Naive thymus-derived CD8-positive, alpha-beta T cell (primary cell): Measurements from ENCODE around the gene SCAPER. TPM values are rescaled to one million over a fixed set of nuclear protein-coding genes. Genes with fewer than 3 reads are reported as not detected.
"Not testable (repeated sequence)": the region's sequence is repeated elsewhere in the genome, so short reads cannot be mapped to it uniquely, and the experiment has no call there.

ENCODE experiments used
- ATAC-seq, 2 donors: fragments of 150-1000 bp; cut with Tn5 transposase in 1 of 2; sonication (Bioruptor Pico), chemical (Tn5 transposase) in 1 of 2; 1 replicate in 1 of 2; 2 replicates in 1 of 2; pipeline ENCODE4 v1.10.0; 2021; ENCODE audit warnings: mild to moderate bottlenecking in 2 of 2, moderate library complexity in 2 of 2
- POLR2A ChIA-PET: fragments of 350-600 bp; sonication (Branson Sonifier 250); formaldehyde crosslinking; loops from one replicate; lab custom pipeline; 2021; ENCODE audit warnings: antibody characterized with exemption; lab: Charles Lee
- DNase-seq, 10 donors: peaks; one replicate each; pipeline versions ENCODE4 v3.0.0 to v3.0.0-alpha.2; 2020 to 2022
- H3K27ac Mint-ChIP-seq, 10 donors: one replicate each; pipeline ENCODE4 v1.8.0; 2020 to 2022; ENCODE audit warnings: mild to moderate bottlenecking in 10 of 10, mixed read lengths in 10 of 10, moderate library complexity in 4 of 10, inconsistent platforms in 1 of 10
- H3K27me3 Mint-ChIP-seq, 5 donors: one replicate each; pipeline ENCODE4 v1.8.0; 2021 to 2022; ENCODE audit warnings: mixed read lengths in 5 of 5
- H3K36me3 Mint-ChIP-seq, 3 donors: one replicate each; pipeline ENCODE4 v1.8.0; 2020 to 2022; ENCODE audit warnings: mixed read lengths in 3 of 3, mild to moderate bottlenecking in 2 of 3, inconsistent platforms in 1 of 3
- H3K4me1 Mint-ChIP-seq, 4 donors: one replicate each; pipeline ENCODE4 v1.8.0; 2021 to 2022; ENCODE audit warnings: mixed read lengths in 4 of 4
- H3K4me3 Mint-ChIP-seq, 10 donors: one replicate each; pipeline ENCODE4 v1.8.0; 2020 to 2022; ENCODE audit warnings: mild to moderate bottlenecking in 10 of 10, mixed read lengths in 10 of 10, moderate library complexity in 6 of 10, inconsistent platforms in 1 of 10
- H3K9me3 Mint-ChIP-seq, 9 donors: one replicate each; pipeline ENCODE4 v1.8.0; 2020 to 2022; ENCODE audit warnings: mixed read lengths in 9 of 9, mild to moderate bottlenecking in 3 of 9, inconsistent platforms in 1 of 9, moderate library complexity in 1 of 9
- polyA plus RNA-seq, 3 donors: library from polyadenylated mRNA; unstranded; fragments of 300-500 nt; fragmentation: Illumina TruSeq; gene quantifications; one replicate each; pipeline ENCODE4 v1.2.3, GENCODE V29; 2021
- total RNA-seq, 8 experiments: library from RNA in 2 of 8; stranded (reverse) in 2 of 8; gene quantifications; one replicate each; pipeline ENCODE4 v1.2.3 and lab custom pipeline; 2021 to 2026

SCAPER gene
- total and polyA plus RNA-seq, 5 experiments from 2014 or later, result 12.3 to 58.5 (median 17.7) TPM

DNA sequence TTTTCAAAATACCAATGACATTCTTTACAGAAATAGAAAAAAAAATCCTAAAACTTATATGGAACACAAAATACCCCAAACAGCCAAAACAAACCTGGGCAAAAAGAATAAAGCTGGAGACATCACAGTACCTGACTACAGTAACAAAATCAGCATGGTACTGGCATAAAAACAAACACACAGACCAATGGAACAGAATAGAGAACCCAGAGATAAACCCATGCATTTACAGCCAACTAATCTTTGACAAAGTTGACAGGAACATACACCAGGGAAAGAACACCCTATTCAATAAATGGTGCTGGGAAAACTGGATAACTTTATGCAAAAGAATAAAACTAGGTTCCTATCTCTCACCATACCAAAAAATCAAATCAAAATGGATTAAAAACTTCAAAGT is 36.4 kb downstream of the SCAPER start:
- peaks cover 19 to 50% (median 26%) of the 10 kb centered on the region in 4 donors for H3K4me1 Mint-ChIP-seq
- H3K36me3 Mint-ChIP-seq, result peaks cover 0 to 13% (median 8%) of the 10 kb centered on the region in 3 donors
- H3K9me3 Mint-ChIP-seq, result no peaks in the 10 kb centered on the region

DNA sequence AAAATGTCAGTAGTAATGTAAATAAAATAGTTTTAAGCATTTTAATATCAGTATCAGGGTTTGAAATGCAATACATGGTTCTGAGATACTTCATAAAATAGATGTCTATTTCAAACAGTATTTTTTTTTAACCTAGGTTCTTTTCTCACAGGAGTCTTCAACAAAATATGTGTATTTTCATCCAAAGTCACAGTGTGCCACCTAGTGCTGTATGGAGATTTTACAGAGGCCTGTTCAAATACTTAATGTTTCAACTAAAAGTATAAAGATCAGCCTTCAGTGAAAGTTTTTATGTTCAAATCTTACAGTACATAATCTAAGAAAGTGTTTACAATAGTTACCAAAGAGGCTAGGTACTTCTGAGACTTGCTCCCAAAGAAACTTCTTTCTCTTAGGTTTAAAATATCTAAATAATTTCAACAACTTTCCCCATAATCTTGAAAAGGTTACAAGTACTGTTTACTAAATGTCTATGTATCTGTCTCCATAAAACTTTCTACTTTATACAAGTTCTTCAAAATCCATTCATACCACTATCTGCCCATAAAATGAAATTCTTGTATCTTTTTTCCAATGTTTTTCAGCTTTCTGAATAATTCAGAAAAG is 38.3 kb downstream of the SCAPER start:
- no peaks in the 10 kb centered on the region for H3K9me3 Mint-ChIP-seq
- DNase-seq (peak in 3 of 10 donors; percentile 1 to 16 (median 3)), ATAC-seq (no peak)
- peaks cover 0 to 12% (median 0%) of the 10 kb centered on the region in 3 donors for H3K36me3 Mint-ChIP-seq
- POLR2A ChIA-PET, result no interaction called here
- no peak overlapping the region for H3K4me3 Mint-ChIP-seq
- peaks cover 21 to 63% (median 30%) of the 10 kb centered on the region in 4 donors for H3K4me1 Mint-ChIP-seq
- H3K27ac Mint-ChIP-seq, result peak overlapping the region in 1 of 10 donors; percentile 35
- no peaks in the 10 kb centered on the region for H3K27me3 Mint-ChIP-seq

More for the DNA sequence above, 36.4 kb downstream of the SCAPER start:
- Mint-ChIP-seq H3K27ac (no peak overlapping the region), H3K4me3 (no peak overlapping the region), H3K27me3 (no peaks in the 10 kb centered on the region)
- no peak for ATAC-seq
- DNase-seq, result no peak
- POLR2A ChIA-PET, result no interaction called here

DNA sequence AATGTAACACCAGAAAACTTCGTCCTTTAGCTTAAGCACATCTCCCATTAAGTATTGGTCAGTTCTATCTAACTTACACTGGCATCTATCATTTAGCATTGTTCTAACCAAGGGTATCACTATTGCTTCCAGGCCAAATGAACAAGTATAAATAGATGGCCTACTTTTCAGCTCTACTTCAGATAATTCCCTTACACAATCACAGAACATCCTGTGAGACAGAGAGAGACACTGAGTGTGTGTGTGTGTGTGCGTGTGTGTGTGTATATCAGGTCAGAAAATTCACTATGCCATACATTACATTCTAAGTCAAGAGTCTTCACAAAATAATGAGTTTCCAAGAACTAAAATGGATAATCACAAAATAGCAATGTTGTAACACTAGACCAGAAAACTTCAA is 39.1 kb downstream of the SCAPER start:
- peaks cover 21 to 64% (median 31%) of the 10 kb centered on the region in 4 donors for H3K4me1 Mint-ChIP-seq

DNA sequence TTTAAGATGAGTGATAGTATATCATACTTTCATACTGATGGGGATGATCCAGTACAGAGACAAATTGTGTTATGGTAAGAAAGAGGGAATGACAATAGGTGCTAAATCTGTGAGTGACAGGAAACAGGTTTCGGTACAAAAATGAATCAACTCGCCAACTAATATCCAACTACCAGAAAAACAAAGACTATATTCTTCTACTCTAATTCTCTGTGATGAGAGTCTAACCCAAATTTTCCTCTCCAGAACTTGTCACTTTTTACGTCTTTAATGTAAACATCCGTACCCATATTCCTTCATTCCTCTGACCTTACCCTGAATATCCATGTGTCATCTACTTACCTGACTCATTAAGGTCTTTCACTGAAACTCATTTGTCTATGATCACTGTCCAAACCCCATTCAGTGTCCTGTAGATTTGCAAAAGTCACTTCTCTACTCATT is 39.6 kb downstream of the SCAPER start:
- DNase-seq, result no peak
- Mint-ChIP-seq H3K9me3 (no peaks in the 10 kb centered on the region), H3K4me1 (peaks cover 21 to 64% (median 30%) of the 10 kb centered on the region in 4 donors), H3K27ac (no peak overlapping the region), H3K4me3 (no peak overlapping the region), H3K36me3 (peaks cover 0 to 16% (median 0%) of the 10 kb centered on the region in 3 donors), H3K27me3 (no peaks in the 10 kb centered on the region)
- POLR2A ChIA-PET, result no interaction called here
- no peak for ATAC-seq

More for the DNA sequence above, 39.1 kb downstream of the SCAPER start:
- H3K36me3 Mint-ChIP-seq, result peaks cover 0 to 17% (median 0%) of the 10 kb centered on the region in 3 donors
- DNase-seq, result no peak
- H3K4me3 Mint-ChIP-seq, result no peak overlapping the region
- H3K27ac Mint-ChIP-seq, result peak overlapping the region in 1 of 10 donors; percentile 37
- no peaks in the 10 kb centered on the region for H3K27me3 Mint-ChIP-seq
- no peak for ATAC-seq
- H3K9me3 Mint-ChIP-seq, result no peaks in the 10 kb centered on the region
- POLR2A ChIA-PET, result no interaction called here

DNA sequence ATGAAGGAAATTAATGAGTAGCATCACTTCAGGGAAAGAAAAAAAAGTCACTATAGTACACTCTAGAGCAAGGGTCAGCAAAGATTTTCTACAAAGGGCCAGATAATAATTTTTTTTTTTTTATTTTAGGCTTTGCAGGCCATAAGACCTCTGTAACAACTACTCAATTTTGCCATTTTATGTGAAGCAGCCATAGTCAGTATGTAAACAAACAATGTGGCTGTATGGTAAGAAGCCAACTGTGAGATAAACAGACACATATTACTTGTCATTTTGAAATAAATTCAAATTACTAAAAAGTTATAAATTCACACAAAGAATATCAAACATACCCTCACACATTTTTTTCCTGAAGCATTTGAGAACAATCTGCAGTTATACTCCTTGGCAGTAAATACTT is 40.6 kb downstream of the SCAPER start:
- Mint-ChIP-seq H3K27ac (no peak overlapping the region), H3K4me1 (peaks cover 21 to 64% (median 29%) of the 10 kb centered on the region in 4 donors), H3K9me3 (no peaks in the 10 kb centered on the region), H3K27me3 (no peaks in the 10 kb centered on the region), H3K4me3 (no peak overlapping the region), H3K36me3 (peaks cover 0 to 14% (median 0%) of the 10 kb centered on the region in 3 donors)
- POLR2A ChIA-PET, result no interaction called here
- DNase-seq (no peak), ATAC-seq (no peak)

DNA sequence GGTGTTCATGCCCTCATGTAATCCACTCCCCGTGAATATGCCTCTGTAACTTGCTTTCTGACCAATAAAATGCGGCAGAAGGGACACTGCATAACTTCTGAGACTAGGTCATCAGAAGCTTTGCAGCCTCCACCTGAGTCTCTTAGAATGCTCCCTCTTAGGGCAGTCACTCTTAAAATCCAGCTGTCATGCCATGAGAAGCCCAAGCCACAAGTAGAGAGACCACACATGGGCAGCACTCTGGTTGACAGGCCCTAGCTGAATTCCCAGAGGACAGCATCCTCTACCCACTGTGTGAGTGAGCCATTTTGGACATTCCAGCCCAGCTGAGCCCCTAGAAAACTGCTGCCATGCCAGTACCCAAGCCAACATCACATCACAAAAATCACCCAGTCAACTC is 41.4 kb downstream of the SCAPER start:
- Mint-ChIP-seq H3K27me3 (no peaks in the 10 kb centered on the region), H3K4me1 (peaks cover 18 to 56% (median 26%) of the 10 kb centered on the region in 4 donors), H3K9me3 (no peaks in the 10 kb centered on the region), H3K36me3 (peaks cover 0 to 14% (median under 1%) of the 10 kb centered on the region in 3 donors), H3K27ac (no peak overlapping the region), H3K4me3 (peak overlapping the region in 1 of 10 donors; percentile 20)
- POLR2A ChIA-PET, result interaction anchor here (0.7 kb wide), 1 partner anchor 1284 kb away, joined by 3 read pairs; no protein-coding TSS in a partner anchor
- ATAC-seq (no peak), DNase-seq (no peak)

DNA sequence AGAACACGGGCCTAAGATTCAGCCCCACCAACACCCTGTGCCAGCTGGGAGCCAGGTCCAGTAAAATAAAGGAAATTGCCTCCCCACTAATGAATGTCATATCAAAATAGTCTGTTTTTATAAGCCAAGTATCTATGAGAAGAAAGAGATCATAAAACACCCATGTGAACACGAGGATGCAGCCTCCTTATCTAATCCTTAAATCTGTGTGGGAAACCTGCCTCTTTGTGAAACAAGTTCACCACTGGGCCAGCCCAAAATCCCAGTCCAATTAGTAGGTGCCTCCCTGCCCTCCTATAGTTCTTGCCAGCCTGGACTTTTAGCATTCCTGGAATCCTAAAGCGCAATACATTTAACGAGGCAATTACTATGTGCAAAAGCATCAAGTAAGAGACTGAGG is 42.0 kb downstream of the SCAPER start:
- no peak for ATAC-seq
- POLR2A ChIA-PET, result interaction anchor here (0.7 to 1.3 kb wide), 2 partner anchors 8 to 1285 kb away, joined by 3 to 4 read pairs; no protein-coding TSS in a partner anchor
- Mint-ChIP-seq H3K4me3 (no peak overlapping the region), H3K9me3 (no peaks in the 10 kb centered on the region), H3K36me3 (peaks cover 0 to 13% (median 3%) of the 10 kb centered on the region in 3 donors), H3K27me3 (no peaks in the 10 kb centered on the region), H3K27ac (no peak overlapping the region), H3K4me1 (peaks cover 20 to 50% (median 24%) of the 10 kb centered on the region in 4 donors)
- no peak for DNase-seq

DNA sequence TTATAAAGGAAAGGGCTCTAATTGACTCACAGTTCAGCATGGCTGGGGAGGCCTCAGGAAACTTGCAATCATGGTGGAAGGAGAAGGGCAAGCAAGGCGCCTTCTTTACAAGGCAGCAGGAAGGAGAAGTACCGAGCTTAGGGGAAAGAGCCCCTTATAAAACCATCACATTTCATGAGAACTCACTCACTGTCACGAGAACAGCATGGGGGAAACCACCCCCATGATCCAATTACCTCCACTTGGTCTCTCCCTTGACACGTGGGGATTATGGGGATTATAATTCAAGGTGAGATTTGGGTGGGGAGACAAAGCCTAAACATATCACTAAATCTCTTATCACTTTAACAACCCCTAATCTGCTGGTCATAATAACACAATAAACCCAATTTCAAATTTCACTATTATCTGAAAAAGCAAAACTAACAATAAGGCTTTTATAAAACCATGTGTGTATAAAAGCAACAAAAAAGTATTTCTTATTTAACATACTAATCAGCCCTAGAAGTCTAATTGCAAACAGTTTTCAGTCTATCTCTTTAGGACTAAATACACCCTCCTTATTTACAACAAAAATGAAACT is 43.2 kb downstream of the SCAPER start:
- peaks cover 15 to 38% (median 22%) of the 10 kb centered on the region in 4 donors for H3K4me1 Mint-ChIP-seq

DNA sequence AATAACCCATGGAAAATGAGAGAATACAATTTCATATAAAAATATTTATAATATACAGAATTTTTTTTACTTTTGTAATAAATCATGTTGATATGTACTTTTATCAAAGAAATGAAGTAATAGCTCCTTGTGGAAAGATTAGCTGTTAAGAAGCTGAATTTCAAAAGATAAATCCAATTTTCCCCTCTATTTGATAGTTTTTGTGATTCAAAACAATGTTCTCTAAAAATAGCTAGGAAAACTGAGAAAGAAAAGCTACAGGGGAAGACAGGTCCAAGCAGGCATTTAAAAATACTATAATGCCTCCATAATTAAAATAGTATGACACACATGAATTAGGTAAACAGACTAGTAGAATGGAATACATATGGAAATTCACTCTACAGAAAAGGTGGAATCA is 44.9 kb downstream of the SCAPER start:
- Mint-ChIP-seq H3K27ac (peak overlapping the region in 1 of 10 donors; percentile 18), H3K4me3 (no peak overlapping the region), H3K9me3 (peaks cover 0 to 9% (median 0%) of the 10 kb centered on the region in 9 donors), H3K27me3 (no peaks in the 10 kb centered on the region), H3K36me3 (peaks cover 14 to 28% (median 18%) of the 10 kb centered on the region in 3 donors), H3K4me1 (peaks cover 11 to 29% (median 18%) of the 10 kb centered on the region in 4 donors)
- DNase-seq (no peak), ATAC-seq (no peak)
- POLR2A ChIA-PET, result no interaction called here

More for the DNA sequence above, 43.2 kb downstream of the SCAPER start:
- H3K27me3 Mint-ChIP-seq, result no peaks in the 10 kb centered on the region
- POLR2A ChIA-PET, result interaction anchor here (1.3 kb wide), 1 partner anchor 10 kb away, joined by 4 read pairs; no protein-coding TSS in a partner anchor
- H3K9me3 Mint-ChIP-seq, result no peaks in the 10 kb centered on the region
- peaks cover 3 to 17% (median 5%) of the 10 kb centered on the region in 3 donors for H3K36me3 Mint-ChIP-seq
- no peak overlapping the region for H3K4me3 Mint-ChIP-seq
- H3K27ac Mint-ChIP-seq, result peak overlapping the region in 2 of 10 donors; percentile 5 to 50
- no peak for DNase-seq
- no peak for ATAC-seq

DNA sequence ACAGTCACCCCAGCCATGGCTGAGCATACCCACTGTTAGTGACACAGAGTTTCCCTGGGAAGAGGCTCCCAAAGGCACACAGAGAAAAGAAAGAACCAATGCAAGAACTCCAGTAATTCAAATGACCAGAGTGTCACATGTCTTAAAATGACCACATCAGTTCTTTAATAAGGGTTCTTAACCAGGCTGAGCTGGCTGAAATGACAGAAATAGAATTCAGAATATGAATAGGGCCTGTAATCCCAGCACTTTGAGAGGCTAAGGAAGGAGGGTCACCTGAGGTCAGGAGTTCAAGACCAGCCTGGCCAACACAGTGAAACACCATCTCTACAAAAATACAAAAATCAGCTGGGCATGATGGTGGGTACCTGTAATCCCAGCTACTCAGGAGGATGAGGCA is 54.8 kb downstream of the SCAPER start:
- not testable (repeated sequence) for H3K27me3 Mint-ChIP-seq
- peaks cover 53 to 75% (median 69%) of the 10 kb centered on the region in 3 donors for H3K36me3 Mint-ChIP-seq

DNA sequence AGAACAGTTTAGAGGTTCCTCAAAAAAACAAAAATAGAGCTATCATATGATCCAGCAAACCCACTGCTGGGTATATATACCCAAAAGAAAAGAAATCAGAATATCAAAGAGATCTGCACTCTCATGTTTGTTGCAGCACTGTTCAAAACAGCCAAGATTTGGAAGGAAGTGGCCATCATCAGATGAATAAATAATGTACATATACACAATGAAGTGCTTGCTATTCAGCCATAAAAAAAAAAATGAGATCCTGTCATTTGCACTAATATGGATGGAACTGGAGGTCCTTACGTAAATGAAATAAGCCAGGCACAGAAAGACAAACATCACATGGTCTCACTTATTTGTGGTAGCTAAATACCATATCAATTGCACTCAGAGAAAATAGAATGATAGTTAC is 58.4 kb downstream of the SCAPER start:
- no peak for ATAC-seq
- no peak overlapping the region for H3K4me3 Mint-ChIP-seq
- POLR2A ChIA-PET, result no interaction called here
- H3K4me1 Mint-ChIP-seq, result peaks cover 20 to 45% (median 27%) of the 10 kb centered on the region in 4 donors
- peak overlapping the region in 3 of 10 donors; percentile 2 to 29 (median 21) for H3K27ac Mint-ChIP-seq
- peaks cover 0 to 15% (median 10%) of the 10 kb centered on the region in 9 donors for H3K9me3 Mint-ChIP-seq
- no peak for DNase-seq
- H3K36me3 Mint-ChIP-seq, result peaks cover 22 to 43% (median 36%) of the 10 kb centered on the region in 3 donors
- no peaks in the 10 kb centered on the region for H3K27me3 Mint-ChIP-seq

More for the DNA sequence above, 54.8 kb downstream of the SCAPER start:
- DNase-seq, ATAC-seq, H3K27ac Mint-ChIP-seq, POLR2A ChIA-PET, H3K4me3 Mint-ChIP-seq: not testable (repeated sequence)
- Mint-ChIP-seq H3K4me1 (peaks cover 12 to 28% (median 20%) of the 10 kb centered on the region in 4 donors), H3K9me3 (peaks cover 8 to 36% (median 27%) of the 10 kb centered on the region in 9 donors)

DNA sequence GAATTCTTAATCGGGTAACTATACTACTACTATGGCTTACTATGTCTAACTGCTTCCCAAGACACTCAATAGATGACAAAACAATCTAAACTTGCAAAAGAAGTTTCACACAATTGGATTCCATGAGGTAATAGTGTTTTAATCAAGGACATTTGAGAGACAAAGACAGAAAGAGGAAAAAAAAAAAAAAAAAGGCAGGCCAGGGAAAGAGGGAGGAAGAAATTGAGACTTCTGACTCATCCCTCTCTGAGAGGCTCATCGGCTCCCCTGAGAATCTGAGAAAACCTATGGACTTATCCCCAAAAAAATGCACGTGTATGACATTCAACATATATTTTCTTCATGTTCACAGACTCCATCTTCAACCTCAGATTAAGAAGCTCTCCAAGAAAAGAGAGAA is 61.0 kb downstream of the SCAPER start:
- H3K27ac Mint-ChIP-seq, result peak overlapping the region in 2 of 10 donors; percentile 0 to 8
- no peaks in the 10 kb centered on the region for H3K27me3 Mint-ChIP-seq
- POLR2A ChIA-PET, result no interaction called here
- H3K4me3 Mint-ChIP-seq, result no peak overlapping the region
- DNase-seq, result no peak
- no peaks in the 10 kb centered on the region for H3K9me3 Mint-ChIP-seq
- peaks cover 13 to 37% (median 25%) of the 10 kb centered on the region in 4 donors for H3K4me1 Mint-ChIP-seq
- no peak for ATAC-seq
- peaks cover 0 to 31% (median 14%) of the 10 kb centered on the region in 3 donors for H3K36me3 Mint-ChIP-seq

DNA sequence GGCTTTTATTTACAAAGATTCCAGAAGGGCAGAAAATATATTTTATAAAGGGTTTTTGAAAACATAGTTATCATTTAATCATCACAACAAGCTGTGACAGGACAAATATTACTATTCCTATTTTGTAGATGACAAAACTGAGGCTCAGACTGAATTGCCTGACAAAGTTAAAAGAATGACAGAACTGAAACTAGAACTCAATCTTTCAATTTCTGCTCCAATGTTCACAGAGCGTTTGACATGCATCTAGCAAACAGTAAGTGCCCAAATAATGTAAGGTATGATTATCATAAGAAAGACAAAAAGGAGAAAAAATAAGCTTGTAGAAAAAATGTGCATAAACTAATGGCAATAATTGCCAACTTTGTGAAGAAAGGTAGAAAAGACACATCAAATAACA is 61.9 kb downstream of the SCAPER start:
- DNase-seq (no peak), ATAC-seq (no peak)
- H3K36me3 Mint-ChIP-seq, result peaks cover 0 to 34% (median 17%) of the 10 kb centered on the region in 3 donors
- no peaks in the 10 kb centered on the region for H3K27me3 Mint-ChIP-seq
- POLR2A ChIA-PET, result interaction anchor here (0.6 kb wide), 1 partner anchor 610 kb away, joined by 6 read pairs; no protein-coding TSS in a partner anchor
- peaks cover 16 to 37% (median 27%) of the 10 kb centered on the region in 4 donors for H3K4me1 Mint-ChIP-seq
- H3K9me3 Mint-ChIP-seq, result no peaks in the 10 kb centered on the region
- no peak overlapping the region for H3K4me3 Mint-ChIP-seq
- peak overlapping the region in 3 of 10 donors; percentile 7 to 40 (median 34) for H3K27ac Mint-ChIP-seq
